Activated CD4-positive, alpha-beta memory T cell treated with anti-CD3 and anti-CD28 coated beads for 36 hours (primary cell): ENCODE results near the gene LRRC10B. TPM values are rescaled to one million over a fixed set of nuclear protein-coding genes. Genes with fewer than 3 reads are reported as not detected.

Source experiments
- CTCF ChIA-PET: fragments of 350-600 bp; sonication (Branson Sonifier 250); formaldehyde crosslinking; loops from one replicate; lab custom pipeline; 2021; ENCODE audit warnings: antibody characterized with exemption, inconsistent platforms; lab: Charles Lee
- POLR2A ChIA-PET: fragments of 350-600 bp; sonication (Branson Sonifier 250); formaldehyde crosslinking; loops from one replicate; lab custom pipeline; 2021; ENCODE audit warnings: antibody characterized with exemption; lab: Charles Lee
- DNase-seq: peaks from one replicate; pipeline ENCODE4 v3.0.0-alpha.2; 2020
- H3K27ac Mint-ChIP-seq: one replicate; pipeline ENCODE4 v1.8.0; 2021; ENCODE audit warnings: mixed read lengths
- H3K27me3 Mint-ChIP-seq: one replicate; pipeline ENCODE4 v1.8.0; 2021; ENCODE audit warnings: mixed read lengths
- H3K36me3 Mint-ChIP-seq: one replicate; pipeline ENCODE4 v1.8.0; 2021; ENCODE audit warnings: mixed read lengths
- H3K4me1 Mint-ChIP-seq: one replicate; pipeline ENCODE4 v1.8.0; 2021; ENCODE audit warnings: low read depth, mixed read lengths
- H3K4me3 Mint-ChIP-seq: one replicate; pipeline ENCODE4 v1.8.0; 2021; ENCODE audit warnings: mild to moderate bottlenecking, mixed read lengths
- H3K9me3 Mint-ChIP-seq: one replicate; pipeline ENCODE4 v1.8.0; 2021; ENCODE audit warnings: mixed read lengths
- intact Hi-C: fragments of 100-400 bp; cut with micrococcal nuclease; formaldehyde crosslinking; loops from one replicate; pipeline ENCODE4 v1.15.1; 2023
- total RNA-seq, 2 experiments: library from RNA; stranded (reverse); gene quantifications; one replicate each; pipeline ENCODE4 v1.2.3, GENCODE V29; 2021

The LRRC10B gene
- total RNA-seq, 2 experiments from 2014 or later: not detected

GRCh38 chr11:61545341-61545740 is 36.8 kb downstream of the LRRC10B start:
- DNase-seq: no peak
- no peak overlapping the region for H3K27ac Mint-ChIP-seq
- peaks cover 23% of the 10 kb centered on the region for H3K27me3 Mint-ChIP-seq
- H3K9me3 Mint-ChIP-seq: no peaks in the 10 kb centered on the region
- ChIA-PET CTCF (interaction anchor here (0.6 to 2.6 kb wide), 6 partner anchors 13 to 163 kb away, joined by 3 to 14 read pairs (median 4); no protein-coding TSS in a partner anchor), POLR2A (no interaction called here)
- H3K4me3 Mint-ChIP-seq: no peak overlapping the region
- peaks cover 3% of the 10 kb centered on the region for H3K4me1 Mint-ChIP-seq
- H3K36me3 Mint-ChIP-seq: no peaks in the 10 kb centered on the region
- intact Hi-C loops: no loop called here

DNA sequence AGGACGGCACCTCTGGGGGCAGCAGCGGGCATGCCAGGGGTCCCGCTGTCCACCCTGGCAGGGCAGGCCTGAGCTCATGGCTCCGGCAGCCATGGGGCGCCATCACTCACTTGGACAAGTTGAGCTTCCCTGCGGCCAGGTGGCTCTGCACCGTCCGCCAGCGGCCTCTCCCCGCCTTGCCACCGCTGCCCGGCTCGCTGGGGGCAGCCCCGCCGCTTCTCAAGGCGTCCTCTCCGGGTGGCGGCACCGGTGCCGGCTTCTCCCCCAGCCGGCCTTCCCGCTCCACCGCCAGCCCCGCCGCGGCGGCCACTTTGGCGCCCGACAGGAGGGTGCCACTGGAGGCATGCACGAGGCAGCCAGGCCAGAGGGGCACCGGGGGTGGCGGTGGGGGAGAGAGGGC is 37.4 kb downstream of the LRRC10B start:
- H3K4me1 Mint-ChIP-seq: peaks cover 3% of the 10 kb centered on the region
- POLR2A ChIA-PET: no interaction called here
- H3K27me3 Mint-ChIP-seq: peaks cover 24% of the 10 kb centered on the region
- no peaks in the 10 kb centered on the region for H3K36me3 Mint-ChIP-seq
- DNase-seq: no peak
- intact Hi-C loops: no loop called here
- CTCF ChIA-PET: interaction anchor here (0.9 to 2.6 kb wide), 5 partner anchors 13 to 163 kb away, joined by 3 to 14 read pairs (median 5); no protein-coding TSS in a partner anchor
- no peak overlapping the region for H3K27ac Mint-ChIP-seq
- H3K9me3 Mint-ChIP-seq: no peaks in the 10 kb centered on the region
- no peak overlapping the region for H3K4me3 Mint-ChIP-seq

DNA sequence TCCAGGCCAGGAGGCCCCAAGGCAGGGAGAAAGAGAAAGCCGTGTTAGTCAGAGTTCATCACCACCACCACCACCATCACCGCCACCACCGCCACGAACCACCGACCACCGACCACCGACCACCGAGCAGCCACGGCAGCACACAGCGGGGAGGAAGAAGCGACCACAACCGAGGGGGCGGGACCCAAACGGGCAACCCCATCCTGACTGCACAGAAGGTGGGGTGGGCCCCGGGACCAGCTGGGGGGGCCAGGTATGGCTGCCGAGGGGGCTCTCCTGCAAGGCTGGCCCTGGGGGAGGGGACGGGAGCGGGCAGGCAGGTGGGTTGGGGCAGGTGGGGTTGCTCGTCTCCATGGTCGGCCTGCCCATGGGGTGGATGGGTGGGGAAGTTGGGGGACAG is 38.1 kb downstream of the LRRC10B start:
- no peak for DNase-seq
- ChIA-PET POLR2A (no interaction called here), CTCF (no interaction called here)
- intact Hi-C loops: no loop called here
- Mint-ChIP-seq H3K4me3 (no peak overlapping the region), H3K27ac (no peak overlapping the region), H3K4me1 (peaks cover 3% of the 10 kb centered on the region), H3K9me3 (no peaks in the 10 kb centered on the region), H3K27me3 (peaks cover 25% of the 10 kb centered on the region), H3K36me3 (no peaks in the 10 kb centered on the region)

DNA sequence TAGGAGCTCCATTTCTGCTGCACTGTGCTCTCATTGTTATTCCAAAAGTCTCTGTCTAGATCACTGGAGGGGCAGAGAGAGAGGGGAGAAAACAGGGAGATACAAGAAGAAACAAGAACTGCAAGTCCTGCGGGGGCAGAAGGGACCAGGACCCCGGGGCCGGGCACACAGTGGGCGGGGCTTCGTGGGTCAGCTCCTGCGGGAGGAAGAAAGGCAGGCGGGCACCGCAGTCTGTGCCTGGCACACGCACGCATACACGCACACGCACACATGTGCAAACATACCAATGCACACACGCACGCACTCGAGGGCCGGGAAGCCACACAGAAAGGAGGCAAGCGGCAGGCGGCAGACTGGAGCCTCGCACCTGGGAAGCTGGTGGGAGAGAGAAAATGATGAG is 38.7 kb downstream of the LRRC10B start:
- CTCF ChIA-PET: no interaction called here

DNA sequence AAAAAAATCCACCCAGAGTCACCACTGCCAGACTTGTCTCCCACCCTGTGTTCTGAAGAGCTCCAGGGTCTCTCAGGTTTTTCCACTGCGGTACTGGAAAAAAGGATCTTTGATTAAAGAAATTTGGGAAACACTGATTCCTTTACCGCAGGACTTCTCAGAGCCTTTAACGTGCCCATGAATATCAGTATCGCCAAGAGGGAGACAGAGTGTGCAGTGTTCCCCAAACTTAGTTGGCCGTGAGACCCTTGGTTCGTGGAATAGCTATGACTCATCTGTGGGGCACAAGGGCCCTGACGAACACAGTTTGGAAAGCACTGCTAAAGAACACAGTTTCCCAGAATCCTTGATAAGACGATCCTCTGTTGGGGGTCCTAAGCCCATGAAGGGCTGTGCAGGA is 40.6 kb downstream of the LRRC10B start:
- intact Hi-C loops: no loop called here
- DNase-seq: no peak
- ChIA-PET POLR2A (no interaction called here), CTCF (no interaction called here)
- Mint-ChIP-seq H3K9me3 (no peaks in the 10 kb centered on the region), H3K4me3 (no peak overlapping the region), H3K36me3 (no peaks in the 10 kb centered on the region), H3K4me1 (peaks cover 8% of the 10 kb centered on the region), H3K27ac (no peak overlapping the region), H3K27me3 (peaks cover 29% of the 10 kb centered on the region)

More for the DNA sequence above, 38.7 kb downstream of the LRRC10B start:
- H3K27ac Mint-ChIP-seq: no peak overlapping the region
- H3K36me3 Mint-ChIP-seq: no peaks in the 10 kb centered on the region
- peaks cover 23% of the 10 kb centered on the region for H3K27me3 Mint-ChIP-seq
- intact Hi-C loops: no loop called here
- no peaks in the 10 kb centered on the region for H3K9me3 Mint-ChIP-seq
- H3K4me1 Mint-ChIP-seq: peaks cover 3% of the 10 kb centered on the region
- no peak for DNase-seq
- POLR2A ChIA-PET: no interaction called here
- no peak overlapping the region for H3K4me3 Mint-ChIP-seq

DNA sequence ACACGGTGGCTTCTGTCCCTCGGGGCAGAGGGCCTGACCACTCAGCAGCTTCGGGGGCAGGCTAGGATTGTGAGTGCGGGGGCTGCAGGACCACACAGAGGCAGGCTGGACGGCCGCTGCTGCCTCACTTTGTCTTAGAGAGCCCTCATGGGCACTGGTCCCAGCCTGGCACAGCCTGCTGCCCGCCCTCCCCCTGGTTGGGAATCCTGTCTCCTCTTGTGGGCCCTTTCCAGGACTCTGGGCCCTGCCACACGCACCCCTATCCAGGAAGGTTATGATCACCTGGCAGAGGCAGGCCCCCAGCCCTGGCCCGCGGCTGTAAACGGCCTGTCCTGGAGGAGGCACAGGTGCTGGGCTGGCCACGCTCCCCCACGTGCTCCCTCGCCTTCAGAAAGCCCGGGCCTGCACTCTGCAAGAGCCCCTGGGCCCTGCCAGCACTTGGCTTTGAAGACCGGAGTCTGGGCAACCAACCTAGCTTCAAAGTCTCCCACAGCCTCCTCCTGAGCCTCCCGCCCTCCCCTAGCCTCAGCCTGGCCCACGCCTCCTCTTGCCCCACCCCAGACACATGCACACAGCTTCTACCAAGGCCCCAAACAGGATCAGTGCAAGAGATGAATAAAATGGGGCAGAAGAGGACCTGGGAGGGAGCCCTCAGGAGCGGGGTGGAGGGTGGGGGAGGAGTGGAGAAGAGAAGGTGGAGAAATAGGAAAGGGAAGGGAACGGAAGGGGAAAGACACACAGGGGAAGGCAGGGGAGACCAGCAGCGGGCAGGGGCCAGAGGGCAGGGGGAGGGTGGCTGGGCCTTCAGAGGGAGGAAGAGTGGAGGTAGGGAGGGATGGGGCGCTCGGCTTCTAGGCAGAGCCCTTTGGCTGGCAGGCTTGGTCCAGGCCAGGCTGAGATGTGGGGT is 41.4 kb downstream of the LRRC10B start:
- intact Hi-C loops: no loop called here
- Mint-ChIP-seq H3K4me3 (no peak overlapping the region), H3K36me3 (no peaks in the 10 kb centered on the region), H3K4me1 (peaks cover 12% of the 10 kb centered on the region), H3K27ac (no peak overlapping the region), H3K27me3 (peaks cover 33% of the 10 kb centered on the region), H3K9me3 (no peaks in the 10 kb centered on the region)
- DNase-seq: no peak
- ChIA-PET POLR2A (no interaction called here), CTCF (no interaction called here)

- H3K4me3 Mint-ChIP-seq: no peak overlapping the region
- H3K36me3 Mint-ChIP-seq: no peaks in the 10 kb centered on the region
- intact Hi-C loops: no loop called here
- peaks cover 31% of the 10 kb centered on the region for H3K27me3 Mint-ChIP-seq
- ChIA-PET CTCF (no interaction called here), POLR2A (no interaction called here)
- no peak for DNase-seq
- no peak overlapping the region for H3K27ac Mint-ChIP-seq
- no peaks in the 10 kb centered on the region for H3K9me3 Mint-ChIP-seq
- H3K4me1 Mint-ChIP-seq: peaks cover 10% of the 10 kb centered on the region
Observed at GRCh38 chr11:61550665-61551227, 42.2 kb downstream of the LRRC10B start.

DNA sequence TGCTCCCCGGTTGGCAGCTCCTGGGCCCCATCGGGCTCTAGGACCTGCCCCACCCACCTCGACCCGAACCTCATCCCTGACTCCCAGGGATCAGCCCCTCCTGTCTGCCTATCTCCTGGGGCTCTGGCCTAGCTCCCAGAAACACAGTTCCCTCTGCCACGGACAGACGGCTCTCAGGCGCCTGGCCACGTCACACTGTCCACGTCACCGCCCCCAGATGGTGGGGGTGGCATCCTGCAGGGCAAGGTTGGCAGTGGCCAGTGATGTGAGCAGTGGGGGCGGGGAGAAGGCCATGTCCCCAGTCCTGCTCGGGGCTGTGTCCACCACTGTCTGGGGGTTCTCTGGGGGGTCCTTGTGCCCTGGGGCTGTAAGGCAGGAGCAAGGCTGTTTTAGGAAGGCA is 43.1 kb downstream of the LRRC10B start:
- intact Hi-C loops: no loop called here
- DNase-seq: no peak
- ChIA-PET CTCF (no interaction called here), POLR2A (no interaction called here)
- H3K4me3 Mint-ChIP-seq: no peak overlapping the region
- no peaks in the 10 kb centered on the region for H3K36me3 Mint-ChIP-seq
- no peaks in the 10 kb centered on the region for H3K9me3 Mint-ChIP-seq
- H3K4me1 Mint-ChIP-seq: peaks cover 10% of the 10 kb centered on the region
- no peak overlapping the region for H3K27ac Mint-ChIP-seq
- peaks cover 37% of the 10 kb centered on the region for H3K27me3 Mint-ChIP-seq

- H3K27ac Mint-ChIP-seq: no peak overlapping the region
- ChIA-PET CTCF (no interaction called here), POLR2A (no interaction called here)
- H3K27me3 Mint-ChIP-seq: peaks cover 40% of the 10 kb centered on the region
- no peak overlapping the region for H3K4me3 Mint-ChIP-seq
- H3K36me3 Mint-ChIP-seq: no peaks in the 10 kb centered on the region
- intact Hi-C loops: no loop called here
- no peak for DNase-seq
- no peaks in the 10 kb centered on the region for H3K9me3 Mint-ChIP-seq
- peaks cover 10% of the 10 kb centered on the region for H3K4me1 Mint-ChIP-seq
Observed at GRCh38 chr11:61552108-61552635, 43.6 kb downstream of the LRRC10B start.

DNA sequence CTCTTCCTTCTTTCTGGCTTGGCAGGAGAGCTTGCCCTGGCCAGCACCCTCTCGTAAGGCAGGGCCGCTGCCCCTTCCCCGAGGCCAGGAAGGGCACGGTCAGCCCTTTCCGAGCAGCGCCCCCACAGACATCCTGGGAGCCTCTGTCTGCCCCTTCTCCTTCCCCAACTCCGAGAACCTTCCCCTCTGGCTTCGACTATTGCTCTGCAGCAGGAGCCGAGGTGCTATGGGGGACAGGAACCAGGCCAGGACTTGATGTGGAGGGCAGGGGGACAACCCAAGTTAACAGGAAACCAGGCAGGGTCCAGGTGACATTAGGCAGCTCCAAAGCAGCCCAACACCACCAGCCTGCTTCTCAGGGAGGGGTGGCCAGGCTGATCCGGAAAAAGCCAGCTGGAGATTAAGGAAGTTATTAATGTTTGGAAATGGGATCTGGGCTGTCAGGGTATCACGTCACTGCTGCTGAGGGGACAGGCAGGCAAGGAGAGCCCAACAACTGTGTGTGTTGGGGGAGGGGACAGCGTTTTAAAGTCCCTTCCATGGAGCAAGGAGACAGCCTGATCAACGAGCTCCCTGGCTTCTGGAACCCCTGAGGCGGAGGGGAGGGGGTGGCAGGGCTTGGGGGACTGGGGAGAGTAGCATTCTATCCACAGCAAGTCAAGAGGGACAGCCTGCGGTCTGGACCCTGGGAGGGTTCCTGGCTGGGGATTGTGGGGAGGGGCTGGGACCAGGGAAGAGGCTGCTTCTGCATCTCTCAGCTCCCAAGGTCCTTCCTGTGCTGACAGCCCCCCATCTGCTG is 45.0 kb downstream of the LRRC10B start:
- H3K4me3 Mint-ChIP-seq: no peak overlapping the region
- H3K27me3 Mint-ChIP-seq: peaks cover 45% of the 10 kb centered on the region
- no peaks in the 10 kb centered on the region for H3K36me3 Mint-ChIP-seq
- no peaks in the 10 kb centered on the region for H3K9me3 Mint-ChIP-seq
- POLR2A ChIA-PET: no interaction called here
- peaks cover 10% of the 10 kb centered on the region for H3K4me1 Mint-ChIP-seq
- no peak for DNase-seq
- no peak overlapping the region for H3K27ac Mint-ChIP-seq
- CTCF ChIA-PET: no interaction called here
- intact Hi-C loops: no loop called here

- H3K4me3 Mint-ChIP-seq: no peak overlapping the region
- ChIA-PET POLR2A (no interaction called here), CTCF (no interaction called here)
- peaks cover 50% of the 10 kb centered on the region for H3K27me3 Mint-ChIP-seq
- H3K36me3 Mint-ChIP-seq: no peaks in the 10 kb centered on the region
- no peaks in the 10 kb centered on the region for H3K9me3 Mint-ChIP-seq
- no peak overlapping the region for H3K27ac Mint-ChIP-seq
- peaks cover 10% of the 10 kb centered on the region for H3K4me1 Mint-ChIP-seq
- intact Hi-C loops: no loop called here
- no peak for DNase-seq
Observed at GRCh38 chr11:61554172-61554988, 45.8 kb downstream of the LRRC10B start.
